Measurements from ENCODE around the gene LPCAT2. TPM values are rescaled to one million over a fixed set of nuclear protein-coding genes. Genes with fewer than 3 reads are reported as not detected.

The LPCAT2 gene
- total and polyA plus RNA-seq, 2 of the 8 experiments (the other 6 are each of a cell fraction or from before 2014, with no cell fraction given) = 2.2 to 10.6 TPM

DNA sequence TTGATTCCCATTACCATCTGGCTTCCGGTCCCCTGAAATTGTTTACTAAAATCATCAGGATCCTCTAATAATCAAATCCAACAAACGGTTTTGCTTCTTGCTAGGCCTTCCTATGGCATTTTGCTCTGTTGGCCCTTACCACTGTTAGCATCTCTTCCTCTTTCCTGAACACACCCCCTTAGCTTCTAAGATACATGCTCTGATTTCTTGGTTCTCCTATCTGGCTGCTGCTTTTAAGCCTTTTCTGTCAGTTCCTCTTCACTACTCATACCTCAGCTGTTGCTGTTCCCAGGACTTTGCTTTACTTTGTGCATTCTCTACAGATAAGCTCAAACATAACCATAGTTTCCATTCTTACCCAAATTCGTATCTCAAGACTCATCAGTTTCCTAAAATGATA, 69.0 kb downstream of the LPCAT2 start:
- Histone ChIP-seq H2AK5ac (ENCODE audit: low read depth, low read length) (no peak overlapping the region), H3K4me1 (replicated peaks in 1 of 4; ENCODE audit: control insufficient read depth in 3 of 4, insufficient read depth in 4 of 4, low read length in 3 of 4) (no peaks in the 10 kb centered on the region), H3K4me3 (ENCODE audit: extremely low read depth in 1 of 4, insufficient read depth in 2 of 4, low read depth in 3 of 4, low read length in 4 of 4) (no peak overlapping the region), H3K79me2 (ENCODE audit: control insufficient read depth in 1 of 2, insufficient read depth in 2 of 2, low read length in 2 of 2) (no peaks in the 10 kb centered on the region), H3K23me2 (ENCODE audit: low read depth, low read length) (no peaks in the 10 kb centered on the region), H2BK20ac (ENCODE audit: low read length) (no peak overlapping the region), H4K91ac (replicated peaks; ENCODE audit: insufficient read length, low read length) (no peak overlapping the region), H3K4ac (replicated peaks; ENCODE audit: insufficient read length, low read depth, low read length) (no peak overlapping the region), H3K56ac (replicated peaks; ENCODE audit: insufficient read length, low read depth, low read length) (no peak overlapping the region), H3K36me3 (ENCODE audit: control insufficient read depth in 2 of 4, insufficient read depth in 4 of 4, low read length in 3 of 4) (no peaks in the 10 kb centered on the region), H3K27me3 (replicated peaks in 1 of 4; ENCODE audit: control insufficient read depth in 3 of 4, extremely low read depth in 1 of 4, insufficient read depth in 3 of 4, low read length in 3 of 4) (no peaks in the 10 kb centered on the region), H2AFZ (ENCODE audit: low read length) (no peak overlapping the region), H2BK5ac (ENCODE audit: low read depth, low read length) (no peak overlapping the region), H3K9me3 (ENCODE audit: insufficient read depth in 2 of 2, low read depth in 1 of 2, low read length in 1 of 2) (no peaks in the 10 kb centered on the region), H2BK15ac (ENCODE audit: low read length) (no peak overlapping the region), H3K9ac (replicated peaks in 1 of 4; ENCODE audit: extremely low read depth in 1 of 4, low read depth in 3 of 4, low read length in 3 of 4) (no peak overlapping the region), H3K23ac (ENCODE audit: insufficient read length) (no peak overlapping the region), H3K27ac (ENCODE audit: low read depth, low read length) (no peak overlapping the region), H3K79me1 (ENCODE audit: low read depth, low read length) (no peaks in the 10 kb centered on the region), H2BK12ac (ENCODE audit: low read depth, low read length) (no peak overlapping the region), H4K20me1 (replicated peaks in 1 of 2; ENCODE audit: control insufficient read depth in 1 of 2, insufficient read depth in 2 of 2, low read length in 2 of 2) (peaks cover 0 to 2% of the 10 kb centered on the region in 2 experiments), H3K18ac (ENCODE audit: extremely low read depth, low read length) (no peak overlapping the region), H3K14ac (ENCODE audit: insufficient read length) (no peak overlapping the region), H4K8ac (ENCODE audit: extremely low read depth, insufficient read depth, low read length) (no peak overlapping the region), H3K4me2 (ENCODE audit: insufficient read depth in 1 of 2, low read depth in 2 of 2, low read length in 2 of 2) (no peak overlapping the region), H4K5ac (ENCODE audit: insufficient read length, low read depth, low read length) (no peak overlapping the region), H2BK120ac (replicated peaks; ENCODE audit: low read depth, low read length) (no peak overlapping the region)
- POLR2A ChIA-PET (ENCODE audit: partially characterized antibody) = no interaction called here
- FAIRE-seq (no peak), DNase-seq (ENCODE audit: low read depth in 1 of 2, low spot score in 2 of 2) (no peak)
- CTCF ChIA-PET (ENCODE audit: partially characterized antibody) = no interaction called here
- 91% methylated on average over 3 of the region's 3 CpGs; no CpG with 5 or more reads in 1 of the 2 experiments for WGBS, 2 experiments (ENCODE audit: extremely low coverage in 1 of 2, insufficient coverage in 1 of 2, insufficient read length in 1 of 2, insufficient replicate concordance in 2 of 2, low coverage in 1 of 2, low lambda C conversion rate in 2 of 2, missing lambda C conversion rate in 1 of 2)
- TF ChIP-seq BACH1 (IDR thresholded peaks at IDR 0.05; ENCODE audit: low read length) (no peak), BRCA1 (IDR thresholded peaks at IDR 0.05; ENCODE audit: low read depth, low read length) (no peak), CREB1 (IDR thresholded peaks at IDR 0.05) (no peak), EGR1 (IDR thresholded peaks at IDR 0.05; ENCODE audit: borderline replicate concordance, low read depth, low read length) (no peak), RBBP5 (IDR thresholded peaks at IDR 0.05; ENCODE audit: borderline replicate concordance, low read depth, low read length) (no peak), SUZ12 (IDR thresholded peaks at IDR 0.05; ENCODE audit: low read length) (no peak), POLR2A (IDR thresholded peaks at IDR 0.05; ENCODE audit: control extremely low read depth in 1 of 2, low read depth in 2 of 2, low read length in 2 of 2) (no peak), HDAC6 (IDR thresholded peaks at IDR 0.05; ENCODE audit: low read depth, low read length) (no peak), ZNF274 (IDR thresholded peaks at IDR 0.05; ENCODE audit: borderline replicate concordance, extremely low read depth, low read length) (no peak), BCL11A (IDR thresholded peaks at IDR 0.05; ENCODE audit: low read depth in 2 of 2, low read length in 2 of 2) (no peak), ASH2L (IDR thresholded peaks at IDR 0.05; ENCODE audit: low read length) (no peak), EZH2 (IDR thresholded peaks at IDR 0.05; ENCODE audit: low read depth, low read length, severe bottlenecking) (no peak), CTBP2 (IDR thresholded peaks at IDR 0.05; ENCODE audit: borderline replicate concordance, insufficient read depth, insufficient read length, low read length) (no peak)
- TF ChIP-seq, protein P1, sequence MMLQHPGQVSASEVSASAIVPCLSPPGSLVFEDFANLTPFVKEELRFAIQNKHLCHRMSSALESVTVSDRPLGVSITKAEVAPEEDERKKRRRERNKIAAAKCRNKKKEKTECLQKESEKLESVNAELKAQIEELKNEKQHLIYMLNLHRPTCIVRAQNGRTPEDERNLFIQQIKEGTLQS (IDR thresholded peaks at IDR 0.05; ENCODE audit: insufficient read depth, low read depth, low read length) = no peak
- TF ChIP-seq, protein P2, sequence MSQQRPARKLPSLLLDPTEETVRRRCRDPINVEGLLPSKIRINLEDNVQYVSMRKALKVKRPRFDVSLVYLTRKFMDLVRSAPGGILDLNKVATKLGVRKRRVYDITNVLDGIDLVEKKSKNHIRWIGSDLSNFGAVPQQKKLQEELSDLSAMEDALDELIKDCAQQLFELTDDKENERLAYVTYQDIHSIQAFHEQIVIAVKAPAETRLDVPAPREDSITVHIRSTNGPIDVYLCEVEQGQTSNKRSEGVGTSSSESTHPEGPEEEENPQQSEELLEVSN (IDR thresholded peaks at IDR 0.05) = no peak
